Epithelial cell of esophagus (primary cell): ENCODE data around the gene PTGIR.

Experiments
- DNase-seq: peaks from one replicate; pipeline ENCODE4 v3.0.0; 2010; ENCODE audit warnings: low read depth
- H3K4me3 ChIP-seq: 2 replicates; pipeline ENCODE4 v1.5.1; 2011; ENCODE audit warnings: mild to moderate bottlenecking, low read length, control low read depth
- TF ChIP-seq, protein P1 (sequence below): IDR thresholded peaks from 2 replicates; pipeline ENCODE4 v1.5.1; 2011; ENCODE audit warnings: low read depth, mild to moderate bottlenecking, low read length, control low read depth, inconsistent platforms; ENCODE audit not compliant: insufficient read depth; ENCODE audit errors: missing control alignments

Gene PTGIR

DNA sequence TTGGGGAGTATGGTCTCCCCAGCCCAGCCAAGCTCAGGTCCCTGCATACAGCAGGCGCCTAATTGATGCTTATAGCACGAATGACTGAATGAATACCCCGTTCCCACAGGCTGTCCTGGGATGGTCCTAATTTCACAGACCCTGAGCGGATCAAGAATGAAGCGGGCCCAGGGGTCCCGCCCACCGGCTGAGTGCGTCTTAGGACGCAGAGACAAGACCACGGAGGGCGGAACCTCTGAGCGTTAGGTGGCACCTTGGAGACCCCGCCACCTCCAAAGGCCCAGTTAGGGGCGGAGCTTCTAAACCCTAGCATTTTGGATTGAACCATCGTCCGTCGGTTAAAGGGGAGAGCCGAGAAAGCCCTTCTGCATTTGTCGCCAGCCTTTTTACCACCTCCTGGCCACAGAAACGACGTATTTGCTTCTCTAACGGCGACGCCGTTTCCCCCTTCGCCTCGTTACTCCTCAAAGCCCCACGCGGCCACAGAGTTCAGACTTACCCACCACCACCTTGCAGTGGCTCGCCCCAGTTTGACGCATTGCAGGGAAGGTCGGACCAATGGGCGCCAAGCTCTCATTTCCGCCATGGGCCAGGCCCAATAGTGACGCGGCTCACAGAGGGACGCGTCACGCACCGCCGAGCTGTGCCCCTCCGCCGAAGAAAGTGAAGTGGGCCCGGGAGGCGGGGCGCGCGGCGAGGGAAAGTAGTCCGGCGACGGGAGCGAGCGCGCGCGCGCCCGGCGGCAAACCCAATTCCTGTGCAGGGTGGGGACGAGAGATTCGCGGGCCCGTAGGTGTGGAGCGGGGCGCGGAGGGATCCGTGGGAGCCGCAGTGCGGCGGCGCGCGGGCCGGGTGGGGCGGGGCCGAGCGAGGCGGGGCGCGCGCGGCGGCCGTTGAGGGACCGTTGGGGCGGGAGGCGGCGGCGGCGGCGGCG is 24.2 kb downstream of the PTGIR start:
- TF ChIP-seq, protein P1, sequence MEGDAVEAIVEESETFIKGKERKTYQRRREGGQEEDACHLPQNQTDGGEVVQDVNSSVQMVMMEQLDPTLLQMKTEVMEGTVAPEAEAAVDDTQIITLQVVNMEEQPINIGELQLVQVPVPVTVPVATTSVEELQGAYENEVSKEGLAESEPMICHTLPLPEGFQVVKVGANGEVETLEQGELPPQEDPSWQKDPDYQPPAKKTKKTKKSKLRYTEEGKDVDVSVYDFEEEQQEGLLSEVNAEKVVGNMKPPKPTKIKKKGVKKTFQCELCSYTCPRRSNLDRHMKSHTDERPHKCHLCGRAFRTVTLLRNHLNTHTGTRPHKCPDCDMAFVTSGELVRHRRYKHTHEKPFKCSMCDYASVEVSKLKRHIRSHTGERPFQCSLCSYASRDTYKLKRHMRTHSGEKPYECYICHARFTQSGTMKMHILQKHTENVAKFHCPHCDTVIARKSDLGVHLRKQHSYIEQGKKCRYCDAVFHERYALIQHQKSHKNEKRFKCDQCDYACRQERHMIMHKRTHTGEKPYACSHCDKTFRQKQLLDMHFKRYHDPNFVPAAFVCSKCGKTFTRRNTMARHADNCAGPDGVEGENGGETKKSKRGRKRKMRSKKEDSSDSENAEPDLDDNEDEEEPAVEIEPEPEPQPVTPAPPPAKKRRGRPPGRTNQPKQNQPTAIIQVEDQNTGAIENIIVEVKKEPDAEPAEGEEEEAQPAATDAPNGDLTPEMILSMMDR: no peak
- H3K4me3 ChIP-seq: peak overlapping the region; percentile 94
- DNase-seq: peak; percentile 98

DNA sequence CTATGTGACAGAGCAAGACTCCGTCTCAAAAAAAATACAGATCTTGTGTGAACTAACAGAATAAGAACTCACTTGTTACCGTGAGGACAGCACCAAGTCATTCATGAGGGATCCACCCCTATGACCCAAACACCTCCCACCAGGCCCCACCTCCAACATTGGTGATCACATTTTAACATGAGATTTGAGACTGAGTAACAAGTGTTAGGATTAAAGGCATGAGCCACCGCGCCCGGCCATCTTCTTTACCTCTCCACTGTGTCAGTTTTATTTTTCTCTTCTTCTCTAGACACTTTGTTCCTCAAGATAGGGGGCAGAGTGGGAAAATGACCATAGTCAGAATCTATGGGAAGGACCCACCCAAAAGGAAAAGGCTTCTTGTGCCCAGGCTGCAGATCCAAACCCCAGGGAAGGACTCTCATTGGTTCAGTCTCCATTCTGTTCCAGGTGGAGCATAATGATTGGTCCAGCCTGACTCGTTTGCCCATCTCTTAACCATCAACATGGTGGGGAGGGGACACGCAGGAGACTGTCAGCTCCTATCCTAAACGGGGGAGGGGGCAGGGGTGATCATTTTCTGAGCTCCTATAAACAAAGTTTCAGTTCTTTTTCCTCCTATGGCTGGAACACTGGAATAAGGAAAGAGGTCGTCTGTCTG is 25.0 kb downstream of the PTGIR start:
- TF ChIP-seq, protein P1: no peak
- DNase-seq: no peak
- peak overlapping the region; percentile 89 for H3K4me3 ChIP-seq

DNA sequence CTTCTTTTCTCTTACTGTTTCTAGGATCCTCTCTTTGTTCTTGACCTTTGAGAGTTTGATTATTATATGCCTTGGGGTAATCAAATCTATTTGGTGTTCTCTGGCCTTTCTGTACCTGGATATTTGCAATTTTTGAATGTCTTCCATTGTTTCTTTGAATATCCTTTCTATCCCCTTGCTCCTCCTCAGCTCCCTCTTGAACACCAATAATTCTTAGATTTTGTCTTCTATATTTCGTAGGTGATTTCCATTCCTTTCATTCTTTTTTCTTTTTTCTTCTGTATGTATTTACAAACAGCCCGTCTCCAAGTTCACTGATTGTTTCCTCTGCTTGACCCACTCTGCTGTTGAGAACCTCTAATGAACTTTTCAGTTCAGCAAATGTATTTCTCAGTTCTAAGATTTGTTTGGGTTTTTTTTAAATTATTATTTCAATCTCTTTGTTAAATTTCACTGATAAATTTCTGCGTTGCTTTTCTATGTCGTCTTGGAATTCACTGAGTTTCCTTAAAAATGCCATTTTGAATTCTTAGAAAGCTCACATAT is 26.4 kb downstream of the PTGIR start:
- TF ChIP-seq, protein P1: no peak
- DNase-seq: no peak
- no peak overlapping the region for H3K4me3 ChIP-seq

DNA sequence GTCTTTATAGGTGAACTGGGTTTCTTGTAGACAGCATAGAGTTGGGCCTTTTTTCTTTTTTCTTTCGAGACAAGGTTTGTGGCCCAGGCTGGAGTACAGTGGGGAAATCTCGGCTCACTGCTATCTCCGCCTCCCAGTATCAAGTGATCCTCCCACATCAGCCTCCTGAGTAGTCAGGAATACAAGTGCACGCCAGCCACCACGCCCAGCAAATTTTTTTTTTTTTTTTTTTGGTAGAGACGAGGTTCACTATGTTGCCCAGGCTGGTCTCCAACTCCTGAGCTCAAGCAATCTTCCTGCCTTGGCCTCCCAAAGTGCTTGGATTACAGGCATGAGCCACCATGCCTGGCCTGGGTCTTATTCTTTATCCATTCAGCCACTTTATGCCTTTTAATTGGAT is 28.9 kb downstream of the PTGIR start:
- TF ChIP-seq, protein P1: no peak
- no peak overlapping the region for H3K4me3 ChIP-seq
- no peak for DNase-seq

DNA sequence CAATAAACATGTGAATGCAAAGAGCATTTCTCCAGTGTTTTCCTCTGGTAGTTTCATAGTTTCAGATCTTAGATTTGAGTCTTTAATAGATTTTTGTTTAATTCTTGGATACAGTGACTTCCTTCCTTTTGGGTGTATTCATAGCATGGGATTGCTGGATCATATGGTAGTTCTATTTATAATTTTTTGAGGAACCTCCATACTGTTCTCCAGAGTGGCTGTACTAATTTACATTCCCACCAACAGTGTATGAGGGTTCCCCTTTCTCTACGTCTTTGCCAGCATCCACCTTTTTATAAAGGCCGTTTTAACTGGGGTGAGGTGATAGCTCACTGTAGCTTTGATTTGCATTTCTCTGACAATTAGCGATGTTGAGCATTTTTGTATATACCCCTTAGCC is 33.0 kb downstream of the PTGIR start:
- TF ChIP-seq, protein P1: no peak
- DNase-seq: no peak
- H3K4me3 ChIP-seq: no peak overlapping the region

DNA sequence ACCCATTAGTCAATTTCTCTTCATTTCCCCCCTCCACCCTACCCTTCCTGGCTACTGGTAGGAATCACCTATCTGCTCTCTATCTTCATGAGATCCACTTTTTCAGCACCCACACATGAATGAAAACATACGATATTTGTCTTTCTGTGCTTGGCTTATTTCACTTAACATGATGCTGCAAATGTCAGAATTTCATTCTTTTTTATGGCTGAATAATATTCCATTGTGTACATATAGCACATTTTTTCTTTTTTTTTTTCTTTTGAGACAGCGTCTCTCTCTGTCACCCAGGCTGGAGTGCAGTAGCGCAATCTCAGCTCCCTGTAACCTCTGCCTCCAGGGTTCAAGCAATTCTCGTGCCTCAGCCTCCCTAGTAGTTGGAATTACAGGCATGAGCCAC is 33.6 kb downstream of the PTGIR start:
- H3K4me3 ChIP-seq: no peak overlapping the region
- DNase-seq: no peak
- TF ChIP-seq, protein P1: no peak
